ENCODE results near the gene WIPI1. TPM values are rescaled to one million over a fixed set of nuclear protein-coding genes. Genes with fewer than 3 reads are reported as not detected.

Gene WIPI1
- total and polyA plus RNA-seq, 10 of the 15 experiments (the other 5 are each of a cell fraction or from before 2014, with no cell fraction given), result 6.5 to 44.5 (median 26.2) TPM

DNA sequence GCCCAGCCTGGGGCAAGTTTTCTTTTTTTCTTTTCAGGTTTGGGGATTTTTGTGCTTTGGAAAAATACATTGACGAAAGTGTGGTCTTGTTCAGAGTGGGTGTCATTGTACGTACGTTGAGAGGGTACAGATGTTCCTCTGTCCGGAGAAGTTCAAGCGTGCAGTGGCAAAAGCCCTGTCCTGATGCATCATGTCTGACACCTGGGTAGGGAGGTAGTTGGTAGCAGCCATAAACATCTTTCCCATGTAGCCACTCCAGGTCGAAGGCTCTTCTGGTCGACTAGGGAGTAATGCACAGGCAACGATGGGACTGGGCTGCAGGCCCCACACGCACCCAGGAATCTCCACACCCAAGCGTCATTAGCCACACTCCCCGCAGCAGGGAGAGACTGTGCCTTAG lies 27.4 kb downstream of the WIPI1 start:
- BruUV-seq (replicated peaks), result no TSS peak
- no peak overlapping the region for H2AFZ ChIP-seq (ENCODE audit: control insufficient read depth, low read depth, low read length)
- ChIA-PET CTCF (interaction anchor here (1.3 kb wide), 1 partner anchor 166 kb away, joined by 3 read pairs; no protein-coding TSS in a partner anchor), RAD21 (ENCODE audit: unreplicated experiment) (no interaction called here), POLR2A (no interaction called here), SMC1A (ENCODE audit: uncharacterized antibody, unreplicated experiment) (no interaction called here)
- no peaks in the 10 kb centered on the region for H4K20me1 ChIP-seq (ENCODE audit: control insufficient read depth, insufficient read depth)
- H3K4me3 ChIP-seq, result no peak overlapping the region
- no peaks in the 10 kb centered on the region for H3K9me3 ChIP-seq (replicated peaks; ENCODE audit: control insufficient read depth, insufficient read depth, low read length)
- no peaks in the 10 kb centered on the region for H3K79me2 ChIP-seq (ENCODE audit: control insufficient read depth, insufficient read depth, low read length)
- no peaks in the 10 kb centered on the region for H3K4me1 ChIP-seq (ENCODE audit: control insufficient read depth, insufficient read depth, low read length)
- TF ChIP-seq CHD1 (IDR thresholded peaks at IDR 0.05; ENCODE audit: low read depth, low read length) (no peak), BMI1 (IDR thresholded peaks at IDR 0.05; ENCODE audit: borderline replicate concordance) (no peak), ZSCAN29 (IDR thresholded peaks at IDR 0.05) (no peak), NR2F1 (conservative IDR thresholded peaks at IDR 0.05) (no peak), EED (IDR thresholded peaks at IDR 0.05; ENCODE audit: low read depth) (no peak), EGR1 (IDR thresholded peaks at IDR 0.05; ENCODE audit: borderline replicate concordance in 1 of 2, low read depth in 2 of 2, low read length in 2 of 2) (no peak)
- TF ChIP-seq, protein P1, sequence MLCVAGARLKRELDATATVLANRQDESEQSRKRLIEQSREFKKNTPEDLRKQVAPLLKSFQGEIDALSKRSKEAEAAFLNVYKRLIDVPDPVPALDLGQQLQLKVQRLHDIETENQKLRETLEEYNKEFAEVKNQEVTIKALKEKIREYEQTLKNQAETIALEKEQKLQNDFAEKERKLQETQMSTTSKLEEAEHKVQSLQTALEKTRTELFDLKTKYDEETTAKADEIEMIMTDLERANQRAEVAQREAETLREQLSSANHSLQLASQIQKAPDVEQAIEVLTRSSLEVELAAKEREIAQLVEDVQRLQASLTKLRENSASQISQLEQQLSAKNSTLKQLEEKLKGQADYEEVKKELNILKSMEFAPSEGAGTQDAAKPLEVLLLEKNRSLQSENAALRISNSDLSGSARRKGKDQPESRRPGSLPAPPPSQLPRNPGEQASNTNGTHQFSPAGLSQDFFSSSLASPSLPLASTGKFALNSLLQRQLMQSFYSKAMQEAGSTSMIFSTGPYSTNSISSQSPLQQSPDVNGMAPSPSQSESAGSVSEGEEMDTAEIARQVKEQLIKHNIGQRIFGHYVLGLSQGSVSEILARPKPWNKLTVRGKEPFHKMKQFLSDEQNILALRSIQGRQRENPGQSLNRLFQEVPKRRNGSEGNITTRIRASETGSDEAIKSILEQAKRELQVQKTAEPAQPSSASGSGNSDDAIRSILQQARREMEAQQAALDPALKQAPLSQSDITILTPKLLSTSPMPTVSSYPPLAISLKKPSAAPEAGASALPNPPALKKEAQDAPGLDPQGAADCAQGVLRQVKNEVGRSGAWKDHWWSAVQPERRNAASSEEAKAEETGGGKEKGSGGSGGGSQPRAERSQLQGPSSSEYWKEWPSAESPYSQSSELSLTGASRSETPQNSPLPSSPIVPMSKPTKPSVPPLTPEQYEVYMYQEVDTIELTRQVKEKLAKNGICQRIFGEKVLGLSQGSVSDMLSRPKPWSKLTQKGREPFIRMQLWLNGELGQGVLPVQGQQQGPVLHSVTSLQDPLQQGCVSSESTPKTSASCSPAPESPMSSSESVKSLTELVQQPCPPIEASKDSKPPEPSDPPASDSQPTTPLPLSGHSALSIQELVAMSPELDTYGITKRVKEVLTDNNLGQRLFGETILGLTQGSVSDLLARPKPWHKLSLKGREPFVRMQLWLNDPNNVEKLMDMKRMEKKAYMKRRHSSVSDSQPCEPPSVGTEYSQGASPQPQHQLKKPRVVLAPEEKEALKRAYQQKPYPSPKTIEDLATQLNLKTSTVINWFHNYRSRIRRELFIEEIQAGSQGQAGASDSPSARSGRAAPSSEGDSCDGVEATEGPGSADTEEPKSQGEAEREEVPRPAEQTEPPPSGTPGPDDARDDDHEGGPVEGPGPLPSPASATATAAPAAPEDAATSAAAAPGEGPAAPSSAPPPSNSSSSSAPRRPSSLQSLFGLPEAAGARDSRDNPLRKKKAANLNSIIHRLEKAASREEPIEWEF (IDR thresholded peaks at IDR 0.05; ENCODE audit: insufficient replicate concordance, low read depth, low read length), result no peak
- TF ChIP-seq, protein P2, sequence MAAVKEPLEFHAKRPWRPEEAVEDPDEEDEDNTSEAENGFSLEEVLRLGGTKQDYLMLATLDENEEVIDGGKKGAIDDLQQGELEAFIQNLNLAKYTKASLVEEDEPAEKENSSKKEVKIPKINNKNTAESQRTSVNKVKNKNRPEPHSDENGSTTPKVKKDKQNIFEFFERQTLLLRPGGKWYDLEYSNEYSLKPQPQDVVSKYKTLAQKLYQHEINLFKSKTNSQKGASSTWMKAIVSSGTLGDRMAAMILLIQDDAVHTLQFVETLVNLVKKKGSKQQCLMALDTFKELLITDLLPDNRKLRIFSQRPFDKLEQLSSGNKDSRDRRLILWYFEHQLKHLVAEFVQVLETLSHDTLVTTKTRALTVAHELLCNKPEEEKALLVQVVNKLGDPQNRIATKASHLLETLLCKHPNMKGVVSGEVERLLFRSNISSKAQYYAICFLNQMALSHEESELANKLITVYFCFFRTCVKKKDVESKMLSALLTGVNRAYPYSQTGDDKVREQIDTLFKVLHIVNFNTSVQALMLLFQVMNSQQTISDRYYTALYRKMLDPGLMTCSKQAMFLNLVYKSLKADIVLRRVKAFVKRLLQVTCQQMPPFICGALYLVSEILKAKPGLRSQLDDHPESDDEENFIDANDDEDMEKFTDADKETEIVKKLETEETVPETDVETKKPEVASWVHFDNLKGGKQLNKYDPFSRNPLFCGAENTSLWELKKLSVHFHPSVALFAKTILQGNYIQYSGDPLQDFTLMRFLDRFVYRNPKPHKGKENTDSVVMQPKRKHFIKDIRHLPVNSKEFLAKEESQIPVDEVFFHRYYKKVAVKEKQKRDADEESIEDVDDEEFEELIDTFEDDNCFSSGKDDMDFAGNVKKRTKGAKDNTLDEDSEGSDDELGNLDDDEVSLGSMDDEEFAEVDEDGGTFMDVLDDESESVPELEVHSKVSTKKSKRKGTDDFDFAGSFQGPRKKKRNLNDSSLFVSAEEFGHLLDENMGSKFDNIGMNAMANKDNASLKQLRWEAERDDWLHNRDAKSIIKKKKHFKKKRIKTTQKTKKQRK (IDR thresholded peaks at IDR 0.05; ENCODE audit: low read depth, low read length), result no peak
- ATAC-seq, result no peak
- no peak for DNase-seq (ENCODE audit: low read depth, low spot score)
- H3K27ac ChIP-seq (ENCODE audit: control insufficient read depth, insufficient read depth), result no peak overlapping the region
- no peak overlapping the region for H3K4me2 ChIP-seq (ENCODE audit: control insufficient read depth, insufficient read depth)
- no peak overlapping the region for H3K9ac ChIP-seq (ENCODE audit: control insufficient read depth, insufficient read depth, low read length)
- in situ Hi-C loops (cut with MboI), result loop anchor here (10.0 kb wide), 1 partner anchor 165 kb away; no protein-coding TSS in a partner anchor
- 98% methylated on average over 11 of the region's 11 CpGs for WGBS (ENCODE audit: insufficient coverage, insufficient replicate concordance, low lambda C conversion rate, missing lambda C conversion rate)
- no peaks in the 10 kb centered on the region for H3K27me3 ChIP-seq (replicated peaks in 1 of 2; ENCODE audit: control insufficient read depth in 2 of 2, insufficient read depth in 2 of 2, low read length in 1 of 2)
- no peak for FAIRE-seq
- intact Hi-C loops (cut with micrococcal nuclease; ENCODE audit: unreplicated experiment), result no loop called here
- peaks cover 5 to 10% of the 10 kb centered on the region in 2 experiments; a peak in 3 of 4 replicates for H3K36me3 ChIP-seq (ENCODE audit: control insufficient read depth in 2 of 2, insufficient read depth in 2 of 2, low read length in 1 of 2)
